HEK293T (cell line): ENCODE data around the gene COX6B2.

Experiments
- ARNT ChIP-seq: fragments of 450-650 bp; IDR thresholded peaks from 2 replicates; pipeline ENCODE4 v1.6.1; 2017; ENCODE audit warnings: mild to moderate bottlenecking
- BHLHE40 ChIP-seq: fragments of 450-650 bp; IDR thresholded peaks from 2 replicates; pipeline ENCODE4 v1.6.1; 2016; ENCODE audit warnings: mild to moderate bottlenecking, moderate library complexity, borderline replicate concordance
- ELF4 ChIP-seq: fragments of 450-650 bp; IDR thresholded peaks from 2 replicates; pipeline ENCODE4 v1.6.1; 2017; ENCODE audit warnings: antibody characterized with exemption
- FOXM1 ChIP-seq: fragments of 450-650 bp; IDR thresholded peaks from 2 replicates; pipeline ENCODE4 v1.6.1; 2017; ENCODE audit warnings: mild to moderate bottlenecking, borderline replicate concordance
- SP1 ChIP-seq: fragments of 450-650 bp; IDR thresholded peaks from 2 replicates; pipeline ENCODE4 v1.6.1; 2017

DNA sequence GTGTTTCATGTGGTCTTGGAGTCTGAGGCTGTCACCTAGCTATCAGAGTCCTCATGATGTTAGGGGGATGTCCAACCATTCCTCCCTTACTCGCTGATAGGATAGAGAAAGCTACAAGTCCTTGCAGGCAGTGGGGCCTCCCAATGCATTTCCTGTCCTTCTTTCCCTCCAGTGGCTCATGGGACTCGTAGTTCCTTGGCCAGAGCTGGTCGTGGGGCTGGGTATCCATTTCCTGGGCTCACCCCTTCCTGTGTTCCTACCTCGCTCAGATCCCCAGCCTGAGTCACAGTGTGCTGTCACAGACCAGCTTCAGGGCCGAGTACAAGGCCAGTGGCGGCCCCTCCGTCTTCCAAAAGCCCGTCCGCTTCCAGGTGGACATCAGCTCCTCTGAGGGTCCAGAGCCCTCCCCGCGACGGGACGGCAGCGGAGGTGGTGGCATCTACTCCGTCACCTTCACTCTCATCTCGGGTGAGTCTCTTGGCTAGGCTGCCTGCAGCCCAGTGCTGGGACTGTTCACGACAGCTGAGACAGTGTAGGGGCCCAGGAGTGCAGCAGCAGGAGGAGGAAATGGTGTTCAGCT, 48.4 kb downstream of the COX6B2 start:
- no peak for TF ChIP-seq BHLHE40
- TF ChIP-seq FOXM1: no peak
- TF ChIP-seq SP1: no peak
- no peak for TF ChIP-seq ELF4
- no peak for TF ChIP-seq ARNT
